ENCODE measurements around the gene MRGPRD. TPM values are rescaled to one million over a fixed set of nuclear protein-coding genes. Genes with fewer than 3 reads are reported as not detected.
"Not testable (repeated sequence)": the region's sequence is repeated elsewhere in the genome, so short reads cannot be mapped to it uniquely, and the experiment has no call there.

MRGPRD gene
- total and polyA plus RNA-seq, 2 donors (not counting 1 experiment from before 2014, with no cell fraction given) = not detected

DNA sequence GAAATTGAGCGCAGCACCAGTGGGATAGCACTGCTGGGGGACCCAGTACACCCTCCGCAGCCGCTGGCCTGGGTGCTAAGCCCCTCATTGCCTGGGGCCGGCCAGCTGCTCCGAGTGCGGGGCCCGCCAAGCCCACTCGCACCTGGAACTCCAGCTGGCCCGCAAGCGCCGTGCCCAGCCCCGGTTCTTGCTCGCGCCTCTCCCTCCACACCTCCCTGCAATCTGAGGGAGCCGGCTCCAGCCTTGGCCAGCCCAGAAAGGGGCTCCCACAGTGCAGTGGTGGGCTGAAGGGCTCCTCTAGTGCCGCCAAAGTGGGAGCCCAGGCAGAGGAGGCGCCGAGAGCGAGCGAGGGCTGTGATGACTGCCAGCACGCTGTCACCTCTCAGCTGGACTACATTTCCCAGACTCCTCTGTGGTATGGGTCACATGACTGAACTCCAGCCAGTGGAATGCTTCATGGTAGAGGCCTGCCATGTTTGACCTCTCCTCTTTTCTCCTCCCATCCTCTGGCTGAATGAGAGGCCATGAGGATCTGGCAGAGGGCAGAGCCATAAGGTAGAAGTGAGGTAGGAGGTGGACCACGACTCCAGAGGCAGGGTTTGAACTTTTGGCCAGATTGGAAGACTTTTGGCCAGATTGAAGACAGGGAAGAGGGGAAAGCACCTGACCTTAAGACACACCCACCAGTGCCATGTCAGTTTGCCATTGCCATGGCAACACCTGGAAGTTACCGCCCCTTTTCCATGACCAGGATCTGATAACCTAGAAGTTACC lies 6.2 kb downstream of the MRGPRD start:
- Histone ChIP-seq H3K4me3 (replicated peaks in 1 of 4; ENCODE audit: control extremely low read depth in 1 of 4, insufficient read depth in 1 of 4, low read depth in 3 of 4, low read length in 4 of 4) (no peak overlapping the region), H3K4me1 (ENCODE audit: control insufficient read depth, extremely low read depth, insufficient read depth, low read length) (no peaks in the 10 kb centered on the region), H3K27me3 (ENCODE audit: control insufficient read depth, insufficient read depth, low read length) (peaks cover 6% of the 10 kb centered on the region), H3K27ac (ENCODE audit: insufficient read depth, low read length) (no peak overlapping the region), H4K20me1 (ENCODE audit: control insufficient read depth, extremely low read depth, insufficient read depth, low read length) (no peaks in the 10 kb centered on the region), H3K36me3 (ENCODE audit: control insufficient read depth, insufficient read depth, low read length) (no peaks in the 10 kb centered on the region), H3K4me2 (ENCODE audit: extremely low read depth, insufficient read depth, low read length) (no peak overlapping the region), H3K9me3 (ENCODE audit: control insufficient read depth, insufficient read depth, low read depth, low read length) (no peaks in the 10 kb centered on the region), H3K79me2 (ENCODE audit: control insufficient read depth, insufficient read depth, low read length) (no peaks in the 10 kb centered on the region), H2AFZ (ENCODE audit: low read length) (no peak overlapping the region), H3K9ac (ENCODE audit: insufficient read depth, low read length) (no peak overlapping the region)
- DNase-seq (ENCODE audit: low read depth in 2 of 2) = peak; percentile 9 to 15
- TF ChIP-seq, protein P1, sequence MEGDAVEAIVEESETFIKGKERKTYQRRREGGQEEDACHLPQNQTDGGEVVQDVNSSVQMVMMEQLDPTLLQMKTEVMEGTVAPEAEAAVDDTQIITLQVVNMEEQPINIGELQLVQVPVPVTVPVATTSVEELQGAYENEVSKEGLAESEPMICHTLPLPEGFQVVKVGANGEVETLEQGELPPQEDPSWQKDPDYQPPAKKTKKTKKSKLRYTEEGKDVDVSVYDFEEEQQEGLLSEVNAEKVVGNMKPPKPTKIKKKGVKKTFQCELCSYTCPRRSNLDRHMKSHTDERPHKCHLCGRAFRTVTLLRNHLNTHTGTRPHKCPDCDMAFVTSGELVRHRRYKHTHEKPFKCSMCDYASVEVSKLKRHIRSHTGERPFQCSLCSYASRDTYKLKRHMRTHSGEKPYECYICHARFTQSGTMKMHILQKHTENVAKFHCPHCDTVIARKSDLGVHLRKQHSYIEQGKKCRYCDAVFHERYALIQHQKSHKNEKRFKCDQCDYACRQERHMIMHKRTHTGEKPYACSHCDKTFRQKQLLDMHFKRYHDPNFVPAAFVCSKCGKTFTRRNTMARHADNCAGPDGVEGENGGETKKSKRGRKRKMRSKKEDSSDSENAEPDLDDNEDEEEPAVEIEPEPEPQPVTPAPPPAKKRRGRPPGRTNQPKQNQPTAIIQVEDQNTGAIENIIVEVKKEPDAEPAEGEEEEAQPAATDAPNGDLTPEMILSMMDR (conservative IDR thresholded peaks at IDR 0.05 in 1 of 2, IDR thresholded peaks at IDR 0.05 in 1 of 2; ENCODE audit: low read depth in 1 of 2, low read length in 2 of 2) = no peak
- no peak for TF ChIP-seq EZH2 (IDR thresholded peaks at IDR 0.05; ENCODE audit: low read length, missing control alignments)

DNA sequence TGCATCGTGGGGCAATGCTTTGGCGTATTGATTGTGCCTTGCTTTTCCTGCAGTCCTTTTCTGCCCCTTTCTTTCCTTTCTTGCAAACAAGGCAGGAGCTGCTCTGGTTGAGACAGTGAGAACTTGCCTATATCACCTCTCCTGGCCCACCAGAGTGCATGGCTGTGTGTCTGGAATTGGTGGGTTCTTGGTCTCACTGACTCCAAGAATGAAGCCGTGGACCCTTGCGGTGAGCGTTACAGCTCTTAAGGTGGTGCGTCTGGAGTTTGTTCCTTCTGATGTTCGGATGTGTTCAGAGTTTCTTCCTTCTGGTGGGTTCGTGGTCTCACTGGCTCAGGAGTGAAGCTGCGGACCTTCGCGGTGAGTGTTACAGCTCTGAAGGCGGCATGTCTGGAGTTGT lies 7.1 kb downstream of the MRGPRD start:
- not testable (repeated sequence) for H3K4me2 ChIP-seq (ENCODE audit: extremely low read depth, insufficient read depth, low read length); H3K9ac ChIP-seq (ENCODE audit: insufficient read depth, low read length); H3K4me1 ChIP-seq (ENCODE audit: control insufficient read depth, extremely low read depth, insufficient read depth, low read length); DNase-seq (ENCODE audit: low read depth in 2 of 2); H2AFZ ChIP-seq (ENCODE audit: low read length); H3K79me2 ChIP-seq (ENCODE audit: control insufficient read depth, insufficient read depth, low read length); H3K36me3 ChIP-seq (ENCODE audit: control insufficient read depth, insufficient read depth, low read length); H3K27me3 ChIP-seq (ENCODE audit: control insufficient read depth, insufficient read depth, low read length); H3K27ac ChIP-seq (ENCODE audit: insufficient read depth, low read length); H4K20me1 ChIP-seq (ENCODE audit: control insufficient read depth, extremely low read depth, insufficient read depth, low read length); H3K4me3 ChIP-seq (replicated peaks in 1 of 4; ENCODE audit: control extremely low read depth in 1 of 4, insufficient read depth in 1 of 4, low read depth in 3 of 4, low read length in 4 of 4); H3K9me3 ChIP-seq (ENCODE audit: control insufficient read depth, insufficient read depth, low read depth, low read length)

DNA sequence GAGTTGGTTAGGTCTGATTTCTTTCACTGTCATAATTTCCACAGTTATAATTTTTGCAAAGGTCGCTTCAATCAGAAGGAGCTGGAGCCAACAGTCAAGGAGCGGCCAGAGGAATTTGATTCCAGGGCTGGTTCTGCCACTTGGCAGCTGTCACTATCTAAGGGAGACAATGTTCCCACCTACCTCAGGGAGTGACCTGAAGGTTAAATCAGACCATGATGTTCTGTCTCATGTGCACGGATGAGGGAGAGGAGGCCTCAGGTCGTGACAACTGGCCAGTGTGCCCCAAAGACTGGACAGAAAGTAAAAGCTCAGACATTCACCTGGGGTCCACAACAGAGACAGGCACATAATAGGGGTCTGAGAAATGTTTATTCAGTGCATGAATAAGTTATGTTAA lies 7.6 kb downstream of the MRGPRD start:
- Histone ChIP-seq H3K4me3 (replicated peaks in 1 of 4; ENCODE audit: control extremely low read depth in 1 of 4, insufficient read depth in 1 of 4, low read depth in 3 of 4, low read length in 4 of 4) (no peak overlapping the region), H3K4me1 (ENCODE audit: control insufficient read depth, extremely low read depth, insufficient read depth, low read length) (no peaks in the 10 kb centered on the region), H3K36me3 (ENCODE audit: control insufficient read depth, insufficient read depth, low read length) (no peaks in the 10 kb centered on the region), H3K79me2 (ENCODE audit: control insufficient read depth, insufficient read depth, low read length) (no peaks in the 10 kb centered on the region), H4K20me1 (ENCODE audit: control insufficient read depth, extremely low read depth, insufficient read depth, low read length) (no peaks in the 10 kb centered on the region), H3K27me3 (ENCODE audit: control insufficient read depth, insufficient read depth, low read length) (peaks cover 7% of the 10 kb centered on the region), H3K9ac (ENCODE audit: insufficient read depth, low read length) (no peak overlapping the region), H3K4me2 (ENCODE audit: extremely low read depth, insufficient read depth, low read length) (no peak overlapping the region), H3K27ac (ENCODE audit: insufficient read depth, low read length) (no peak overlapping the region), H3K9me3 (ENCODE audit: control insufficient read depth, insufficient read depth, low read depth, low read length) (no peaks in the 10 kb centered on the region), H2AFZ (ENCODE audit: low read length) (no peak overlapping the region)
- DNase-seq (ENCODE audit: low read depth in 2 of 2) = no peak
- TF ChIP-seq, protein P1 (conservative IDR thresholded peaks at IDR 0.05 in 1 of 2, IDR thresholded peaks at IDR 0.05 in 1 of 2; ENCODE audit: low read depth in 1 of 2, low read length in 2 of 2) = no peak
- no peak for TF ChIP-seq EZH2 (IDR thresholded peaks at IDR 0.05; ENCODE audit: low read length, missing control alignments)

All from fibroblast of lung (primary cell).